Activated CD8-positive, alpha-beta memory T cell treated with anti-CD3 and anti-CD28 coated beads for 24 hours (primary cell): ENCODE data around the gene TLX2.

Experiments used
- DNase-seq: peaks from one replicate; pipeline ENCODE4 v3.0.0-alpha.2; 2020

The TLX2 gene

GRCh38 chr2:74513605-74514367, 464 bp upstream of the TLX2 start:
- no peak for DNase-seq

- DNase-seq = no peak
These were observed 1.2 kb downstream of the TLX2 start for GRCh38 chr2:74515271-74515980.

GRCh38 chr2:74515981-74516633, 1.9 kb downstream of the TLX2 start:
- DNase-seq = peak; percentile 91

- DNase-seq = no peak
These were observed 2.4 kb downstream of the TLX2 start for GRCh38 chr2:74516650-74517049.

- DNase-seq = no peak
These were observed 8.3 kb downstream of the TLX2 start for GRCh38 chr2:74522516-74522915.

GRCh38 chr2:74524005-74524404, 9.8 kb downstream of the TLX2 start:
- DNase-seq = no peak

- no peak for DNase-seq
These were observed 10.9 kb downstream of the TLX2 start for GRCh38 chr2:74524955-74525716.

GRCh38 chr2:74525717-74526648, 11.7 kb downstream of the TLX2 start, which contains the start of gene DQX1:
Gene DQX1, minus strand, starts transcription at chr2:74526231. Its CDS starts 502 bp downstream, at chr2:74525729.
- DNase-seq = no peak

GRCh38 chr2:74526649-74527230, 12.5 kb downstream of the TLX2 start:
- DNase-seq = no peak

- no peak for DNase-seq
These were observed 13.5 kb downstream of the TLX2 start for GRCh38 chr2:74527741-74528140.

- no peak for DNase-seq
These were observed 14.5 kb downstream of the TLX2 start for GRCh38 chr2:74528600-74529356.

GRCh38 chr2:74529357-74530238, 15.3 kb downstream of the TLX2 start, which contains the start of the genes AUP1 and HTRA2:
Gene AUP1, minus strand, starts transcription at chr2:74529706. Its CDS starts 77 bp downstream, at chr2:74529629.
Gene HTRA2, plus strand, starts transcription at chr2:74529933. Its CDS starts 74 bp downstream, at chr2:74530007.
- DNase-seq = peak; percentile 96

- peak; percentile 82 for DNase-seq
These were observed 16.3 kb downstream of the TLX2 start for GRCh38 chr2:74530239-74531187.

- DNase-seq = no peak
These were observed 17.4 kb downstream of the TLX2 start for GRCh38 chr2:74531666-74532065.

GRCh38 chr2:74532222-74532621, 18.0 kb downstream of the TLX2 start:
- no peak for DNase-seq

GRCh38 chr2:74533464-74533863, 19.2 kb downstream of the TLX2 start:
- DNase-seq = no peak

- DNase-seq = no peak
These were observed 20.2 kb downstream of the TLX2 start for GRCh38 chr2:74534411-74534810.

- DNase-seq = no peak
These were observed 21.3 kb downstream of the TLX2 start for GRCh38 chr2:74535440-74535965.
